Stimulated activated effector memory CD8-positive, alpha-beta T cell treated with anti-CD3 and anti-CD28 coated beads, Interleukin-12 subunit alpha, Interleukin-12 subunit beta, amount 100 ng/mL, for 72 hours (primary cell): Measurements from ENCODE around the gene PCDHGC3.

Experiments used
- ATAC-seq: fragments of 150-1000 bp; cut with Tn5 transposase; 2 replicates; pipeline ENCODE4 v1.10.0; 2021
- DNase-seq, 2 donors: peaks; one replicate each; pipeline ENCODE4 v3.0.0; 2021 to 2022; ENCODE audit warnings: low spot score in 2 of 2
- H3K27ac Mint-ChIP-seq: one replicate; pipeline ENCODE4 v1.8.0; 2022; ENCODE audit warnings: mild to moderate bottlenecking, mixed read lengths
- H3K36me3 Mint-ChIP-seq: one replicate; pipeline ENCODE4 v1.8.0; 2022; ENCODE audit warnings: mild to moderate bottlenecking, mixed read lengths
- H3K4me1 Mint-ChIP-seq: one replicate; pipeline ENCODE4 v1.8.0; 2022; ENCODE audit warnings: mixed read lengths
- H3K4me3 Mint-ChIP-seq: one replicate; pipeline ENCODE4 v1.8.0; 2022; ENCODE audit warnings: mild to moderate bottlenecking, mixed read lengths
- H3K9me3 Mint-ChIP-seq: one replicate; pipeline ENCODE4 v1.8.0; 2022; ENCODE audit warnings: mixed read lengths

PCDHGC3 gene

DNA sequence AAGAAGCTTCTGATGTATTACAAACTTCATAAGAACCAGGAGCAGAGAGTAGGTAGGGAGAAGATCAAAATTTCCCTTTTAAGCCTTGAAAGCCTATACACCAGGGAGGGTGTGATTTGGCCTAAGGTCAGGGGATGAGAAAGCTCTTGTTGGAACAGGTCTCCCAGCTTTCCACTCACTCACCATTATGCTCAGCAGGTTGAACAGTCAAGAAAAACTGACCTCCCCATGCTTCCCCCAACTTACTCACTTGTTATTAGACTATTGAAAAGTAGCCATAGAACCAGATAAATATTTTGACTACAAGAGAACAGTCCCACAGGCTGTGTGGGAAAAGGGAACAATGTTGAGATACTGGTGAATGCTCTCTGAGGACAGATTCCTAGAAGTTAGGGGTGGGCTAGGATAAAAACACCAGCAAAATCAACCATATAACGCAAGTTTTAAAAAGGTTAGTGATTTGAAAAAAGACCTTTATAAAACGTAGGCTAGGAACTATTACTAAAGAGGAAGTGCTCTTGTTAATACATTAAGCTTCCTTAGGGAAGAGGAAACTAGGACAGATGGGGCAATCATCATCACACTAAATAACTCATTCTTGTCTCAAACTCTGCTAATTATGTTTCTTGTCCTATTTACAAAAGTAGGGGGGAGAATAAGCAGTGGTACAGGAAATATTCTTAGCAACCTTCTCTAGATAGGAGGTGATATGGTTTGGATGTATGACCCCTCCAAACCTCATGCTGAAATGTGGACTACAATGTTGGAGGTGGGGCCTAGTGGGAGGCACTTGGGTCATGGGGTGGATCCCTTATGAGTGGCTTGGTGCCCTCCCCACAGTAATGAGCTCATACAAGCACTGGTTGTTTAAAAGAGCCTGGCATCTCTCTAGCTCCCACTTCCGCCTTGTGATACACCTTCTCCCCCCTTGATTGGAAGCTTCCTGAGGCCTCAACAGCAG is 44.1 kb downstream of the PCDHGC3 start:
- no peaks in the 10 kb centered on the region for H3K36me3 Mint-ChIP-seq
- H3K27ac Mint-ChIP-seq: peak overlapping the region; percentile 80
- DNase-seq: no peak
- no peaks in the 10 kb centered on the region for H3K9me3 Mint-ChIP-seq
- no peak overlapping the region for H3K4me3 Mint-ChIP-seq
- ATAC-seq: no peak
- H3K4me1 Mint-ChIP-seq: peaks cover 61% of the 10 kb centered on the region

DNA sequence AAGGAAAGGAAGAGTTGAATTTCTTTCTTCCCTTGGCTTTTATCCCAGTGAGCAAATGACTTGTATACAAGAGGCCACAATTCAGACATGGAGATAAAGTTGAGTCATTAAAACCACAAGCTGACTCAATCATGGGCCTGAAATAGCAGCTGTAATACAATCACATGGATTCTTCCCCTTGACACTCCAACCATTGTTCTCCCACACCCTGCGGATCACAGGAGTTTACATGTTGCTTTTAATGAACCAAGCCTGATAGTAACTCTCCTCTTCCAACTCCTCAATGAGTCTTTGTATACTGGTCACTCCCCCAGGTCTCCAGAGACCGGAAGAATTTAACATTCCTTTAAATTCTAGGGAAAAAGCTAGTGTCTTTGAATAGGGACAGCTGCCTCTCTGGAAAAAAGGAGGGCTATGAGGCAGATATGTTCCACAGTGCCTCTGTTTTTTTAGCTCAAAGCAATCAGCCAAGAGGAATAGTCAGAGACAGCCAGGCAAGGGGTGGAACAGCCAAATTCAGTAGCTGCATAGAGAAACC is 45.5 kb downstream of the PCDHGC3 start:
- peaks cover 62% of the 10 kb centered on the region for H3K4me1 Mint-ChIP-seq
- H3K4me3 Mint-ChIP-seq: no peak overlapping the region
- peak overlapping the region; percentile 80 for H3K27ac Mint-ChIP-seq
- ATAC-seq (peak; percentile 88), DNase-seq (no peak)
- H3K36me3 Mint-ChIP-seq: no peaks in the 10 kb centered on the region
- no peaks in the 10 kb centered on the region for H3K9me3 Mint-ChIP-seq

DNA sequence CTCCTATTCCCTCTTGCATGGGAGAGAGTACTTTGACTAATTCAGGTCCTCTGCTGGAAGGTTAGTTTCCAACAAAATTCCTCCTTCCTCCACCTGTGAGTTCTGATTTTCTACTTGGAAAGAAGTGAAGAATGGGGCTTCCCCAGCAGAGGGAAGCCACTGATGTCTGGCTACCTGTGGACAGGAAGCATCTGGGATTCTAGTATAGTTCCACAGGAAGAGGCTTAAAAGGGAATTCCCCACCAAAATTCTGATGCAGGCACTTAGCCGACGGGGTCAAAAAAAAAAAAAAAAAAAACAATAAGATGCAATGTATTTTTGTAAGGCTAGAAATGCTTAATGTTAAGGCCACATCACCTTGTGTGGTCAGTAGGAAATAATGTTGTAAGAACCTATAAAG is 46.5 kb downstream of the PCDHGC3 start:
- no peak for DNase-seq
- H3K27ac Mint-ChIP-seq: peak overlapping the region; percentile 45

DNA sequence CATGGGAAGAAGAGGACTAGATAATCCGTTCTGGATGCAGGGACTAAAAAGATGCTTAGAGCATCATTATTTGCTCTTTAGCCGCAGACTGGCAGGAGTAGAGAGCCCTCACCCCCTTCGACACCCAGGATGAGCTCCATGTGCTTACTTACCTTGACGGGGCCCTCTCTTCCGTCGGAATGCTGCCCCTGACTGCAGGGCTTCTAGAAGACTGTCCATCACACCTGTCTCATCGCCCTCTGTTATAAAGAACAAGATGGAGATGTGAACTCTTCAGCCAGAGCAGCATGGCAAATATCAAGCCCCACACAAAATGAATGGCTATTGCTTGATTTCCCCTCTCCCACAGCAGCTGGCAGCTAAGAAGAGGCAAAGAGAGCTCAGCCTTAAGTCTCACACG is 48.2 kb downstream of the PCDHGC3 start:
- Mint-ChIP-seq H3K4me3 (no peak overlapping the region), H3K4me1 (peaks cover 43% of the 10 kb centered on the region), H3K27ac (peak overlapping the region; percentile 27), H3K36me3 (no peaks in the 10 kb centered on the region), H3K9me3 (no peaks in the 10 kb centered on the region)
- DNase-seq (no peak), ATAC-seq (no peak)

More for the DNA sequence above, 46.5 kb downstream of the PCDHGC3 start:
- ATAC-seq: no peak
- Mint-ChIP-seq H3K4me3 (no peak overlapping the region), H3K4me1 (peaks cover 52% of the 10 kb centered on the region), H3K9me3 (no peaks in the 10 kb centered on the region), H3K36me3 (no peaks in the 10 kb centered on the region)

DNA sequence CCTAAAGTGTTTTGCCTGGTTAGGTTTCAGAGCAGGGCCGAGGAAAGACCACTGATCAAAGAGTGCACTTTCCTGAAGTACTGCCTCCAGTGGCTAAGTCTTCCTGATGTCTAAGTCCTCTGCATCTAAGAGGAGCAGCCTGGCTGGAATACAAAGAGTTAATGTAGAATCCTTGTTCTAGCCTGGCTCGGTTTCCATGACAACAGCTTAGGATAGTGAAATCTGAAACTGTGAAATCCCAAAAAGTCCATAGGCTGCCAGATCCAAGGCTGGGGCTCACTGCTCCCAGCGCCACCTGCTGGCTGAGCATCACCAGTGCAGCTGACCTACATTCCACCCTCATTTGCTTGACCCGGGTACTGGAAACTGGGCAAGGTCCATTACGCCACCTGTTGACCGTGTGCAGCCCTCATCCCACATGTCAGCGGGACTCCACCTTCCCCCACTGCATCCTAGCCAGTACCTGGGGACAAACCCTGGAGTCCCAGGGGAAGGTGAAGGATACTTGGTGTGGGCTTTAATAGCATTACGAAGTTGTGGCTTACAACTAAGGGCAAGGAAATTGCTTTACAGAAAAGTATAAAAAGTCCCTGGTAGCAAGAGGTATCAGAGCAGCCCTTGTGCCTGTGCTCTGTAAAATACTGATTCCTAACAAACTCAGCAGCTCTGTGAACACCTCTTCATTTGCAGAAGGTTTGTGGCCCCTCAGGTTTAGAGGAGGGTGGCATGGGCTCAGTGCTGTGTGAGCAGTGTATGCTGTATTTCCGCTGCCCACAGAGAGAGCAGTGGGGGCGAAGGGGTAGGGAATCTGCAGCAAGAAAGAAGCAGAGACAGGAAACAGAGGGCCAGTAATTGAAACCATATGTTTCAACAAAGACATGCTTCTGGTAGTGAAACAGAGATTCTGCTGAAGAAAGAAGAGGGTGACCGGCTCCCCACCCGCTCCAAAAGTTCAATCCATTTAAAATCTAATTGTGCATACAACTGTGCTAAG is 49.1 kb downstream of the PCDHGC3 start:
- DNase-seq (peak in 1 of 2 donors; percentile 65), ATAC-seq (peak; percentile 67)
- Mint-ChIP-seq H3K4me1 (peaks cover 43% of the 10 kb centered on the region), H3K27ac (peak overlapping the region; percentile 27), H3K9me3 (no peaks in the 10 kb centered on the region), H3K4me3 (no peak overlapping the region), H3K36me3 (no peaks in the 10 kb centered on the region)

DNA sequence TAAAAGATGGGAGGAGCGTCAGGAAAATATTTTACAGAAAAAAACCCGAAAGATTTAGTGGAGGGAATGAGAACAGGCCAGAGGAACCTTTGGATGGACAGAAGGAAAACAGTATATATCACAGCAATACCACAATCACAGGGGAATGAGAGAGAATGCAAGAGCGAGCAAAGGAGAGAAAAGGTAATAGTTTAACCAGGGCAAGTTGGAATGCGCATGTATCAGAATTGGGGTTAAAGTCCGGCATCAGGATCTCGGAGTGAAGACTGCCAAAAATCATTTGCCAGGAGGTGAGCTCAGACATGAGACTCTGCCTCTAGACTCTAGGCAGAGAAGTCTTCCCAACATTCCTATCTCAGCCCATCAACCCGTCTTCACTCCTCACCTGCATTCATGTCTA is 49.9 kb downstream of the PCDHGC3 start:
- no peak for ATAC-seq
- peak overlapping the region; percentile 27 for H3K27ac Mint-ChIP-seq
- no peak overlapping the region for H3K4me3 Mint-ChIP-seq
- peaks cover 40% of the 10 kb centered on the region for H3K4me1 Mint-ChIP-seq
- no peak for DNase-seq
- H3K36me3 Mint-ChIP-seq: no peaks in the 10 kb centered on the region
- no peaks in the 10 kb centered on the region for H3K9me3 Mint-ChIP-seq

DNA sequence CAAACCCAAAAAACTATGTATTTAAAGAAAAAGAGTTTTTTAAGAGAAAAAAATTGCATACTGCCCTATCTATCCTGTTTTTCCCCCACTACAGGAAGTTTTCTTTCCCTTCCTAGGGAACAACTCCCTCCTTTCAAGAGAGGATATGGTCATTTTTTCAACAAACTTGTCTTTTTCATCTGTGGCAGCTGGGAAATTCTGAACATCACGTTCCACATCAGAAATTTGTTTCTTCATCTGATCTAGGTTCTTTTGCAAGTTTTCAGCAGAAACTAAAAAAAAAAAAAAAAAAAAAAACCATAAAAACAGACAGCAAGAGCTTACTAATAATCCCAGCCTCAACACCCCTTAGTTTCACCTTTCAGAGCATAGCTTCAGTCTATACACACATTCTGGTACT is 51.7 kb downstream of the PCDHGC3 start:
- Mint-ChIP-seq H3K36me3 (no peaks in the 10 kb centered on the region), H3K9me3 (no peaks in the 10 kb centered on the region), H3K27ac (no peak overlapping the region), H3K4me3 (no peak overlapping the region), H3K4me1 (peaks cover 22% of the 10 kb centered on the region)
- ATAC-seq (no peak), DNase-seq (no peak)
